GM13977 (cell line): ENCODE results near the gene BFSP2.

Source experiments
- DNase-seq: peaks from one replicate; pipeline ENCODE4 v3.0.0; 2012; ENCODE audit warnings: low spot score
- CTCF ChIP-seq: IDR thresholded peaks from 2 replicates; pipeline ENCODE4 v1.5.1; 2012; ENCODE audit warnings: mild to moderate bottlenecking, control low read depth; ENCODE audit not compliant: insufficient read depth; ENCODE audit errors: extremely low read depth, missing control alignments
- in situ Hi-C: fragments of 300-500 bp; cut with MboI; formaldehyde crosslinking; loops from one replicate; pipeline ENCODE4 v1.12.0; 2022; ENCODE audit warnings: low sequenced_read_pairs, low pct_unique_long_range_greater_than_20kb, mixed read lengths, inconsistent platforms; ENCODE audit not compliant: unreplicated experiment

Gene BFSP2

GRCh38 chr3:133463347-133463860, 63.5 kb downstream of the BFSP2 start:
- in situ Hi-C loops, result no loop called here
- TF ChIP-seq CTCF, result no peak
- DNase-seq, result no peak

DNA sequence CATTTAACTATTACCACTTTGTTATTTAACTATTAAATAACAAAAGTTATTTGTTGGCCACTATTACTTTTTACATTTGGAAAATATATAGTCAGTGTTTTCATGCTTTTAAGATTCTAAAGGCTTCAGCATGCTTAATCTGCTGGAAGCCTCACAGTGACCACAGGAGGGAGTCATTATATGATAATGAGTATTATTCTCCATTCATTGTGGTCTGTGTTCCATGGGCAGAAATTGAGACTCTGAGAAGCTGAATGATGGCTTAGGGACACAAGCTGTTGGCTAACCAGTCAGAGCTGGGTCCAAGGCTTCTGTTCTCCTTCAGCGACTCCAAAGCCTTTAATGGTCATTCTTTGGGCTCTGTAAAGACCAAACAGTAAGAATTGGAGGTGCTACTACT, 64.7 kb downstream of the BFSP2 start:
- no peak for DNase-seq
- in situ Hi-C loops, result no loop called here
- TF ChIP-seq CTCF, result peak; percentile 38

- in situ Hi-C loops, result no loop called here
- no peak for DNase-seq
- no peak for TF ChIP-seq CTCF
Measured at GRCh38 chr3:133466531-133467386, 66.9 kb downstream of the BFSP2 start.

GRCh38 chr3:133467780-133468179, 67.9 kb downstream of the BFSP2 start:
- in situ Hi-C loops, result no loop called here
- DNase-seq, result no peak

DNA sequence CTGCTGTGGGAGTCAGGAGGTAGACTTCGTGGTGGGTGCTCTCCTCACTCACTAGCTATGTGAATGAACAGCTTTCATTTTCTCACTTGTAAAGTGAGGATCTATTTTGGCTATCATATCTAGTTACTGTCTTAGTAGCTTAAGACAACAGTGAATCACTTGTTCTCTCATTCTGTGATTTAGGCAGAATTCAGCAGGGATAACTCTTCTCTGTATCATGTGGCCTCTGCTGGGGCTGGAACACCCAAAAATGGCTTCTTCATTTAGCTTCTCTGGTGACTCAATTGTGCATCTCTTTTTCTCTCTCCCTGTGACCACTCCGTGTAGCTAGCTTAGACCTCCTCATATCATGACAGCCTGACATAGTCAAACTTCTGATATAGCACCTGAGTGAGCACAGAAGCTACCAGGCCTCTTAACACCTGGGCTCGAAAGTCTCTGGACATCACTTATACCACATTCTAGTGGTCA, 68.4 kb downstream of the BFSP2 start:
- in situ Hi-C loops, result no loop called here
- DNase-seq, result no peak
- no peak for TF ChIP-seq CTCF

More at GRCh38 chr3:133467780-133468179, 67.9 kb downstream of the BFSP2 start:
- TF ChIP-seq CTCF, result no peak

DNA sequence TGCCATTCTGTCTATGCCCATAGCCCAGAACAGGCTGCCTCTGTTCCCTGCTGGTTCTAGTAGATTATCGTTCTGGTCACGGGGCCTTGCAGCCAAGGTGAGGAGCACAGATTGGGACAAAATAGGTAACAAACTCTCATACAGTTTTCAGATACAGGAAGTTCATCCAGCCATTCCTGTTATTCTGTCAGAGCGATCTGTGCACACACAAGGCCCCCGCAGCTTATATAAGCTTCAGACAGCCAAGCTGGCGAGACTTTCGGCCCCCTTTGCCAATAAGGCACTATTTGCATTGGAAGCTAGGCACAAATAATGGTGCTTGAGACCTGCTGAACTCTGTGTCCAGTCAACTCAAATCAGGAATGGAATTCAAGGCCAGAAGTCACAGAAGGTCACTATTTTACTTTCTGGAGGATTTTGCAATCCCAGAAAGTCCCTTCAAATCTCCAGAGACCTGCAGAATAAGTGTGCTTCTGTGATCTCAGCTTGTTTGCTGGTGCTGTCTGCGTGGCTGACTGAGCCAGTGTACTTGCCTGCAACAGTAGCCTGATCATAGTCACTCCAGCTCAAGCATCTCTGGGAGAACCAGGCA, 69.4 kb downstream of the BFSP2 start:
- in situ Hi-C loops, result no loop called here
- TF ChIP-seq CTCF, result no peak
- no peak for DNase-seq
